OCI-LY3 (cell line): ENCODE data around the gene TSGA10.

ENCODE experiments used
- CTCF ChIP-seq: fragments of 200-600, 300-600 bp; sonication (generic); IDR thresholded peaks from 2 replicates; pipeline ENCODE4 v1.5.1; 2014; ENCODE audit warnings: antibody characterized with exemption, low read length, low read depth
- EZH2phosphoT487 ChIP-seq: fragments of 200-600 bp; shearing (Covaris generic); IDR thresholded peaks from 2 replicates; pipeline ENCODE4 v1.6.1; 2018; ENCODE audit warnings: antibody characterized with exemption, mixed run types, low read depth

GRCh38 chr2:99171377-99172140, 16.8 kb upstream of the TSGA10 start:
- no peak for TF ChIP-seq CTCF
- TF ChIP-seq EZH2phosphoT487: no peak
